Neuronal stem cell (in vitro differentiated cells): ENCODE data around the gene PTGES.

Experiments used
- DNase-seq: peaks from one replicate; pipeline ENCODE4 v3.0.0-alpha.2; 2013; ENCODE audit warnings: low spot score
- H2AFZ ChIP-seq: one replicate; pipeline ENCODE4 v1.6.1; 2013; ENCODE audit warnings: mild to moderate bottlenecking, low read length, inconsistent platforms
- H2AK5ac ChIP-seq: 2 replicates; pipeline ENCODE4 v1.6.1; 2013; ENCODE audit warnings: low read depth, mild to moderate bottlenecking, inconsistent platforms, low read length, moderate library complexity, mixed read lengths
- H2BK120ac ChIP-seq: 2 replicates; pipeline ENCODE4 v1.6.1; 2013; ENCODE audit warnings: low read depth, mild to moderate bottlenecking, inconsistent platforms, low read length, moderate library complexity, mixed read lengths
- H2BK12ac ChIP-seq: one replicate; pipeline ENCODE4 v1.6.1; 2013; ENCODE audit warnings: low read length, inconsistent platforms
- H2BK15ac ChIP-seq: 2 replicates; pipeline ENCODE4 v1.6.1; 2013; ENCODE audit warnings: mild to moderate bottlenecking, low read length, inconsistent platforms, mixed read lengths
- H2BK5ac ChIP-seq: one replicate; pipeline ENCODE4 v1.6.1; 2013; ENCODE audit warnings: inconsistent platforms, mild to moderate bottlenecking, low read length, moderate library complexity
- H3K14ac ChIP-seq: one replicate; pipeline ENCODE4 v1.6.1; 2013; ENCODE audit warnings: low read length, inconsistent platforms
- H3K18ac ChIP-seq: 2 replicates; pipeline ENCODE4 v1.6.1; 2013; ENCODE audit warnings: low read length, inconsistent platforms
- H3K23ac ChIP-seq: 2 replicates; pipeline ENCODE4 v1.6.1; 2013; ENCODE audit warnings: low read depth, mild to moderate bottlenecking, mixed read lengths, low read length, inconsistent platforms; ENCODE audit not compliant: poor library complexity
- H3K27ac ChIP-seq: replicated peaks from 3 replicates; pipeline ENCODE4 v1.5.1; 2013; ENCODE audit warnings: low read length, inconsistent platforms
- H3K27me3 ChIP-seq, 3 experiments: 2 replicates each; pipeline ENCODE4 v1.6.1; 2013; ENCODE audit warnings: low read length in 3 of 3, mild to moderate bottlenecking in 2 of 3, inconsistent platforms in 1 of 3, low read depth in 1 of 3, mixed read lengths in 1 of 3, moderate library complexity in 1 of 3; ENCODE audit not compliant: control insufficient read depth in 3 of 3, insufficient read depth in 3 of 3
- H3K36me3 ChIP-seq, 2 donors: replicated peaks in 1 of 2; 2 replicates each; pipeline ENCODE4 v1.6.1; 2013; ENCODE audit warnings: low read length in 2 of 2; ENCODE audit not compliant: control insufficient read depth in 2 of 2, insufficient read depth in 2 of 2
- H3K4ac ChIP-seq: 2 replicates; pipeline ENCODE4 v1.6.1; 2013; ENCODE audit warnings: inconsistent platforms, mild to moderate bottlenecking, low read length, moderate library complexity
- H3K4me1 ChIP-seq, 2 donors: 1 replicate in 1 of 2; 2 replicates in 1 of 2; pipeline ENCODE4 v1.6.1; 2013; ENCODE audit warnings: low read length in 2 of 2, low read depth in 1 of 2; ENCODE audit not compliant: control insufficient read depth in 2 of 2, insufficient read depth in 1 of 2
- H3K4me2 ChIP-seq: one replicate; pipeline ENCODE4 v1.6.1; 2013; ENCODE audit warnings: mild to moderate bottlenecking, low read length, inconsistent platforms; ENCODE audit not compliant: insufficient read depth, poor library complexity, severe bottlenecking
- H3K4me3 ChIP-seq, 2 donors: 2 replicates each; pipeline ENCODE4 v1.5.1; 2013; ENCODE audit warnings: low read length in 2 of 2, mild to moderate bottlenecking in 2 of 2, inconsistent platforms in 1 of 2, moderate library complexity in 1 of 2
- H3K79me1 ChIP-seq: one replicate; pipeline ENCODE4 v1.6.1; 2013; ENCODE audit warnings: low read depth, mild to moderate bottlenecking, inconsistent platforms, low read length, moderate library complexity
- H3K9ac ChIP-seq: one replicate; pipeline ENCODE4 v1.6.1; 2013; ENCODE audit warnings: mild to moderate bottlenecking, low read depth, low read length, inconsistent platforms; ENCODE audit not compliant: poor library complexity
- H3K9me3 ChIP-seq, 2 donors: replicated peaks in 1 of 2; 2 replicates each; pipeline versions ENCODE3 to v1.6.1; 2013; ENCODE audit warnings: low read length in 2 of 2, mild to moderate bottlenecking in 2 of 2, inconsistent platforms in 1 of 2, low read depth in 1 of 2, mixed read lengths in 1 of 2, moderate library complexity in 1 of 2; ENCODE audit not compliant: control insufficient read depth in 2 of 2, insufficient read depth in 1 of 2
- H4K8ac ChIP-seq: one replicate; pipeline ENCODE4 v1.6.1; 2013; ENCODE audit warnings: low read depth, mild to moderate bottlenecking, inconsistent platforms, low read length, moderate library complexity
- H4K91ac ChIP-seq: one replicate; pipeline ENCODE4 v1.6.1; 2013; ENCODE audit warnings: low read length, low read depth, mild to moderate bottlenecking, inconsistent platforms; ENCODE audit not compliant: poor library complexity
- WGBS, 2 donors: extraction: QIAGEN DNeasy Blood & Tissue Kit; methylation state at CpG; one replicate each; pipeline ENCODE4 v1.1.7; 2013; ENCODE audit warnings: missing lambda C conversion rate in 2 of 2, mixed read lengths in 1 of 2; ENCODE audit not compliant: insufficient read length in 2 of 2, insufficient replicate concordance in 1 of 2; ENCODE audit errors: extremely low coverage in 2 of 2; 5-methylcytosine and 5-hydroxymethylcytosine counted together

Gene PTGES

DNA sequence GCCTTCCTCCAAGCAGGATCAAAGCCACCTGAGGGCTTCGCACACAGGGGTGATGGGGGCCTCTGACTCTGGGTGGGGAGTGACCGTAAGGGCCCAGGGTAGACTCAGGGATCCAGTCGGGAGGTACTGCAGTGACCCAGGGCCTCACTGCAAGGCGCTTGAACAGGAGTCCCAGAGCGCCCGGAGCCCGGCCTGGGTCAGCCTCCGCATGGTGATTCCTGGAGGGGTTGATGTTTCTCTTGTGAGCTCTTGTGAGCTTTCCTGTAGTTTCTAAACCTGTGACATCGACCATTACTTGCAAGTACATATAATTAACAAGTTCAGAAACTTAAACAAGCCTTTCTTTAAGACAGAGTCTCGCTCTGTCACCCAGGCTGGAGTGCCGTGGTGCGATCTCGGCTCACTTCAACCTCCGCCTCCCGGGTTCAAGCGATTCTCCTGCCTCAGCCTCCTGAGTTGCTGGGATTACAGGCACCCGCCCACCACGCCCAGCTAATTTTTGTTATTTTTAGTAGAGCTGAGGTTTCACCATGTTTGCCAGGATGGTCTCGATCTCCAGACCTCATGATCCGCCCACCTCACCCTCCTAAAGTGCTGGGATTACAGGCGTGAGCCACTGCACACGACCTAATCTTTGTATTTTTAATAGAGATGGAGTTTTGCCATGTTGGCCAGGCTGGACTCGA is 19.8 kb downstream of the PTGES start:
- no peak overlapping the region for H3K23ac ChIP-seq
- H3K9me3 ChIP-seq, result no peaks in the 10 kb centered on the region
- H2BK120ac ChIP-seq, result no peak overlapping the region
- peaks cover 1% of the 10 kb centered on the region for H3K79me1 ChIP-seq
- H2BK12ac ChIP-seq, result no peak overlapping the region
- no peak overlapping the region for H2AK5ac ChIP-seq
- H3K27ac ChIP-seq, result no peak overlapping the region
- no peak for DNase-seq
- H2BK5ac ChIP-seq, result no peak overlapping the region
- H3K36me3 ChIP-seq, result no peaks in the 10 kb centered on the region
- H3K4me3 ChIP-seq, result no peak overlapping the region
- H4K91ac ChIP-seq, result no peak overlapping the region
- H3K4me1 ChIP-seq, result peaks cover 0 to 3% of the 10 kb centered on the region in 2 donors
- H3K14ac ChIP-seq, result no peak overlapping the region
- no peak overlapping the region for H3K9ac ChIP-seq
- H3K4ac ChIP-seq, result peak overlapping the region; percentile 53
- no peak overlapping the region for H3K18ac ChIP-seq
- no peak overlapping the region for H2BK15ac ChIP-seq
- H4K8ac ChIP-seq, result no peak overlapping the region
- WGBS, 2 donors, result no CpG with 5 or more reads among the region's 23 CpGs
- H3K4me2 ChIP-seq, result no peak overlapping the region
- H3K27me3 ChIP-seq, result peaks cover 0 to 20% (median 0%) of the 10 kb centered on the region in 3 experiments
- H2AFZ ChIP-seq, result no peak overlapping the region

DNA sequence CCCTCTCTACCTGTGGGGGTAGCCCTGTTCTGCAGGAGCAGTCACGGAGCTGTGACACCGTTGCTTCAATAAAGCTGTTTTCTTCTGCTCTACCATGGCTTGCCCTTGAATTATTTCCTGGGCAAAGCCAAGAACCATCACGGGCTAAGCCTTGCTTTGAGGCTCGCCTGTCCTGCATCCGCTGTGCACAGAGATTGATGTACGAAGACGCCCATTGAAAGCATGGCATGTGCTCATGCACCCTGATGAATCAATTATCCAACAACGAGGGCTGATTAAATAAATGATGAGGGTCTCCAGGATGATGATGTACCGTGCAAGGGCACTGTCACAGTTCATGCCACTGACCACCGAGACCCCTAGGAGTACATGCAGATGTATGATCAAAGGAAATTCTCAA is 20.7 kb downstream of the PTGES start:
- no peak overlapping the region for H4K91ac ChIP-seq
- H2BK15ac ChIP-seq, result no peak overlapping the region
- WGBS, 2 donors, result no CpG with 5 or more reads among the region's 10 CpGs
- H3K23ac ChIP-seq, result no peak overlapping the region
- no peak overlapping the region for H3K9ac ChIP-seq
- no peak overlapping the region for H3K4ac ChIP-seq
- H2BK120ac ChIP-seq, result no peak overlapping the region
- H3K36me3 ChIP-seq, result no peaks in the 10 kb centered on the region
- no peaks in the 10 kb centered on the region for H3K9me3 ChIP-seq
- no peak overlapping the region for H3K27ac ChIP-seq
- H2BK12ac ChIP-seq, result no peak overlapping the region
- H3K79me1 ChIP-seq, result peaks cover 1% of the 10 kb centered on the region
- no peak overlapping the region for H2BK5ac ChIP-seq
- no peak overlapping the region for H3K4me2 ChIP-seq
- H3K27me3 ChIP-seq, result peaks cover 0 to 17% (median 0%) of the 10 kb centered on the region in 3 experiments
- no peaks in the 10 kb centered on the region for H3K4me1 ChIP-seq
- no peak for DNase-seq
- no peak overlapping the region for H3K18ac ChIP-seq
- no peak overlapping the region for H2AK5ac ChIP-seq
- H4K8ac ChIP-seq, result no peak overlapping the region
- no peak overlapping the region for H2AFZ ChIP-seq
- no peak overlapping the region for H3K14ac ChIP-seq
- no peak overlapping the region for H3K4me3 ChIP-seq

DNA sequence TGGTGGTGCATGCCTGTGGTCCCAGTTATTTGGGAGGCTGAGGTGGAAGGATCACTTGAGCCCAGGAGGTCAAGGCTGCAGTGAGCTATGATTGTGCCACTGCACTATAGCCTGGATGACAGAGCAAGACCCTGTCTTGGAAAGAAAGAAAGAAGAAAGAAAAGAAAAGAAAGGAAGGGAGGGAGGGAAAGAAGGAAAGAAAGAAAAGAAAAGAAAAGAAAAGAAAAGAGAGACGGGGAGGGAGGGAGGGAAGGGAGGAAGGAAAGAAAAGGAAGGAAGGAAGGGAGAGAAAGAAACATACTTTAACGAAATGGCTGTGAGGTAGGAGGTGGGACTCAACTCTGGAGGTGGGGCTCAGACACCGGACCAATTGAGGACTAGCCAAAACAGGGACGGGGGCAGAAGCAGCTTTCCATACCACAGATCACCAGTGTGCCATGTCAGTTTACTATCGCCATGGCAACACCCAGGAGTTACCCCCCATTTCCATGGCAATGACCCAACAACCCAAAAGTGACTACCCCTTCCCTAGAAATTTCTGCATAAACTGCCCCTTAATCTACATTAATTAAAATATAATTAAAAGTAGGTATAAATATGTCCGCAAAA is 21.3 kb downstream of the PTGES start:
- H3K27ac ChIP-seq, result no peak overlapping the region
- DNase-seq, result no peak
- no peak overlapping the region for H3K4me2 ChIP-seq
- no peak overlapping the region for H4K91ac ChIP-seq
- no peak overlapping the region for H3K18ac ChIP-seq
- no peak overlapping the region for H3K9ac ChIP-seq
- H2BK15ac ChIP-seq, result no peak overlapping the region
- no peak overlapping the region for H2AFZ ChIP-seq
- H3K27me3 ChIP-seq, result peaks cover 0 to 14% (median 0%) of the 10 kb centered on the region in 3 experiments
- H2BK12ac ChIP-seq, result no peak overlapping the region
- no peaks in the 10 kb centered on the region for H3K36me3 ChIP-seq
- H3K14ac ChIP-seq, result no peak overlapping the region
- no peak overlapping the region for H4K8ac ChIP-seq
- H2AK5ac ChIP-seq, result no peak overlapping the region
- no peaks in the 10 kb centered on the region for H3K9me3 ChIP-seq
- no peak overlapping the region for H3K4me3 ChIP-seq
- H2BK120ac ChIP-seq, result no peak overlapping the region
- no CpG with 5 or more reads among the region's 6 CpGs for WGBS, 2 donors
- H3K4me1 ChIP-seq, result peaks cover 0 to 1% of the 10 kb centered on the region in 2 donors
- H2BK5ac ChIP-seq, result no peak overlapping the region
- no peak overlapping the region for H3K23ac ChIP-seq
- H3K79me1 ChIP-seq, result peaks cover 1% of the 10 kb centered on the region
- no peak overlapping the region for H3K4ac ChIP-seq

DNA sequence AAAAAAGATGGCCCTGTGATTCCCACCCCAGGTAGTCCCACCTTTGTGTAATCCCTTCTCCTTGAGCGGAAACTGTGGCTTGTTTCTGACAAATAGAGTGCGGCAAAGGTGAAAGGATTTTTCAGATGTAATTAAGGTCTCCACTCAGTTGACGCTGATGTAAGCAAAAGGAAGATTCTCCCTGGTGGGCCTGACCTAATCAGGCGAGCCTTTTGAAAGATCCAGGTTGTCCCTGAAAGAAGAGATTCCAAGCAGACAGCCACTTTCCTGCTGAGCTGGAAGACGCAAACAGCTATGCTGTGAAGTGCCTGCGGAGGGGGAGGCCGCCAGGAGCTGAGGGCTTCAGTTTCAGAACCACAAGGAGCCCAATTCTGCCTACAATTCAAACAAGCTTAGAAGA is 24.1 kb downstream of the PTGES start:
- Histone ChIP-seq H4K91ac (no peak overlapping the region), H3K27me3 (peaks cover 0 to 11% (median 0%) of the 10 kb centered on the region in 3 experiments), H2AK5ac (no peak overlapping the region), H3K4me1 (peaks cover 0 to 1% of the 10 kb centered on the region in 2 donors), H3K9me3 (no peaks in the 10 kb centered on the region), H3K14ac (no peak overlapping the region), H3K36me3 (no peaks in the 10 kb centered on the region), H3K27ac (no peak overlapping the region), H2BK12ac (no peak overlapping the region), H2BK5ac (no peak overlapping the region), H2AFZ (no peak overlapping the region), H3K23ac (no peak overlapping the region), H2BK120ac (no peak overlapping the region), H2BK15ac (no peak overlapping the region), H3K4ac (no peak overlapping the region), H3K9ac (no peak overlapping the region), H3K4me2 (no peak overlapping the region), H3K79me1 (no peaks in the 10 kb centered on the region), H3K4me3 (no peak overlapping the region), H3K18ac (no peak overlapping the region), H4K8ac (no peak overlapping the region)
- no CpG with 5 or more reads among the region's 7 CpGs for WGBS, 2 donors
- DNase-seq, result no peak
